GM23338 (cell line): Measurements from ENCODE around the gene DMD.

Source experiments
- EZH2 ChIP-seq: fragments of 200-600 bp; sonication (generic); IDR thresholded peaks from one replicate; pipeline ENCODE4 v1.8.0; 2017; ENCODE audit warnings: antibody characterized with exemption, mild to moderate bottlenecking, low read depth; ENCODE audit not compliant: unreplicated experiment
- POLR2AphosphoS5 ChIP-seq: IDR thresholded peaks from 2 replicates; pipeline ENCODE4 v1.6.1; 2016; ENCODE audit warnings: antibody characterized with exemption, low read depth
- TF ChIP-seq, protein P1 (sequence below), 2 experiments: fragments of 200-600 bp in 1 of 2; sonication (generic) in 1 of 2; conservative IDR thresholded peaks; 2 replicates each; pipeline versions ENCODE4 v1.5.1 to v1.6.1; 2016 to 2017; ENCODE audit warnings: antibody characterized with exemption in 2 of 2, low read depth in 2 of 2, mild to moderate bottlenecking in 2 of 2, moderate library complexity in 1 of 2

DNA sequence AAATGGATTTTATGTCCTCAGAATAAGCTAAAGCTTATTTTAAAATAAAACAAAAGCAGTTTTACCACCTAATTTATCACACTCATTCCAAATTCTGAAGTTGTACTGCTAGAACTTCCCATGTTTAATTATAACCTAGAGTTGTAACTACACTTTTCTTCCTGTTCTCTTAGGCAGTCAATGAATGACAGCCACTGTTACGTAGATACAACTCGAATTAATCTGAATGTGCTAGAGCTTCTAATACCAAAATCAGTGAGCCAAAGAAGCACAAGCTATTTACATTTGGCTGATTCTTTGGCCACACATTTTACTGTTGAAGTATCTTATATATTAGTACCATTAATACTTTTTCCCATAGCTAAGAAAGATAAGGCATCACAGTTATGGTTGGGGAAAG, 2040.6 kb downstream of the DMD start:
- TF ChIP-seq, protein P1, sequence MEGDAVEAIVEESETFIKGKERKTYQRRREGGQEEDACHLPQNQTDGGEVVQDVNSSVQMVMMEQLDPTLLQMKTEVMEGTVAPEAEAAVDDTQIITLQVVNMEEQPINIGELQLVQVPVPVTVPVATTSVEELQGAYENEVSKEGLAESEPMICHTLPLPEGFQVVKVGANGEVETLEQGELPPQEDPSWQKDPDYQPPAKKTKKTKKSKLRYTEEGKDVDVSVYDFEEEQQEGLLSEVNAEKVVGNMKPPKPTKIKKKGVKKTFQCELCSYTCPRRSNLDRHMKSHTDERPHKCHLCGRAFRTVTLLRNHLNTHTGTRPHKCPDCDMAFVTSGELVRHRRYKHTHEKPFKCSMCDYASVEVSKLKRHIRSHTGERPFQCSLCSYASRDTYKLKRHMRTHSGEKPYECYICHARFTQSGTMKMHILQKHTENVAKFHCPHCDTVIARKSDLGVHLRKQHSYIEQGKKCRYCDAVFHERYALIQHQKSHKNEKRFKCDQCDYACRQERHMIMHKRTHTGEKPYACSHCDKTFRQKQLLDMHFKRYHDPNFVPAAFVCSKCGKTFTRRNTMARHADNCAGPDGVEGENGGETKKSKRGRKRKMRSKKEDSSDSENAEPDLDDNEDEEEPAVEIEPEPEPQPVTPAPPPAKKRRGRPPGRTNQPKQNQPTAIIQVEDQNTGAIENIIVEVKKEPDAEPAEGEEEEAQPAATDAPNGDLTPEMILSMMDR (conservative IDR thresholded peaks at IDR 0.05; ENCODE audit: low read depth in 2 of 2) = no peak
- no peak for TF ChIP-seq EZH2
- TF ChIP-seq POLR2AphosphoS5 = no peak
